Eye (tissue), 1 donor: ENCODE results near the gene ITGA6.

Experiments used
- DNase-seq: peaks from one replicate; pipeline ENCODE4 v3.0.0-alpha.2; 2015

The ITGA6 gene

GRCh38 chr2:172427256-172427989, at the start of gene ITGA6:
TSS of gene ITGA6 (plus strand) at chr2:172427586.
- DNase-seq = peak; percentile 87

- DNase-seq = peak; percentile 78
These were observed 46.7 kb upstream of the ITGA6 start for GRCh38 chr2:172380436-172381274.

GRCh38 chr2:172381275-172382027, 45.9 kb upstream of the ITGA6 start:
- no peak for DNase-seq

- no peak for DNase-seq
These were observed 40.0 kb upstream of the ITGA6 start for GRCh38 chr2:172387361-172387760.

GRCh38 chr2:172389685-172390339, 37.6 kb upstream of the ITGA6 start:
- DNase-seq = no peak

GRCh38 chr2:172394002-172394401, 33.4 kb upstream of the ITGA6 start:
- DNase-seq = no peak

GRCh38 chr2:172395503-172395902, 31.9 kb upstream of the ITGA6 start:
- no peak for DNase-seq

GRCh38 chr2:172397148-172397834, 30.1 kb upstream of the ITGA6 start:
- DNase-seq = peak; percentile 21

- no peak for DNase-seq
These were observed 28.9 kb upstream of the ITGA6 start for GRCh38 chr2:172398440-172398839.

- no peak for DNase-seq
These were observed 27.6 kb upstream of the ITGA6 start for GRCh38 chr2:172399765-172400164.

GRCh38 chr2:172402198-172402597, 25.2 kb upstream of the ITGA6 start:
- no peak for DNase-seq

GRCh38 chr2:172403402-172403801, 24.0 kb upstream of the ITGA6 start:
- DNase-seq = no peak

- DNase-seq = no peak
These were observed 23.4 kb upstream of the ITGA6 start for GRCh38 chr2:172403881-172404468.

GRCh38 chr2:172404824-172405223, 22.6 kb upstream of the ITGA6 start:
- DNase-seq = no peak

GRCh38 chr2:172405673-172406072, 21.7 kb upstream of the ITGA6 start:
- no peak for DNase-seq

- DNase-seq = no peak
These were observed 19.1 kb upstream of the ITGA6 start for GRCh38 chr2:172408143-172408766.

GRCh38 chr2:172409042-172409441, 18.3 kb upstream of the ITGA6 start:
- DNase-seq = no peak

GRCh38 chr2:172412984-172413492, 14.3 kb upstream of the ITGA6 start:
- no peak for DNase-seq

- no peak for DNase-seq
These were observed 12.1 kb upstream of the ITGA6 start for GRCh38 chr2:172415157-172415864.

- peak; percentile 68 for DNase-seq
These were observed 11.6 kb upstream of the ITGA6 start for GRCh38 chr2:172415865-172416183.
